Placental pericyte (primary cell): Measurements from ENCODE around the gene SNAPIN. TPM values are rescaled to one million over a fixed set of nuclear protein-coding genes. Genes with fewer than 3 reads are reported as not detected.

Source experiments
- small RNA-seq: library from RNA; depleted of rRNA; stranded (forward); fragments of <200 nt; gene quantifications from one replicate; pipeline ENCODE3, GENCODE V24; 2012; ENCODE audit warnings: low replicate concordance
- total RNA-seq: library from RNA; depleted of rRNA; stranded (reverse); fragments of >200 nt; gene quantifications from 2 replicates; pipeline ENCODE4 v1.2.3, GENCODE V29; 2012

The SNAPIN gene
- 38.3 and 60.7 TPM in 2 replicates for total RNA-seq

GRCh38 chr1:153658400-153659174, at the start of gene SNAPIN:
Gene SNAPIN (plus strand): TSS chr1:153658703. CDS start chr1:153658744, 41 bp downstream.

GRCh38 chr1:153612755-153613331, 45.7 kb upstream of the SNAPIN start, which contains the start of gene S100A16:
Gene S100A16 (minus strand): TSS chr1:153613137. CDS start chr1:153608151, 4,986 bp downstream.

GRCh38 chr1:153616144-153616916, 42.2 kb upstream of the SNAPIN start, which contains the start of gene S100A14:
Gene S100A14 (minus strand): TSS chr1:153616325. CDS start chr1:153615858, 467 bp downstream.

GRCh38 chr1:153626904-153627714, 31.4 kb upstream of the SNAPIN start, which contains the start of gene S100A13:
Gene S100A13 (minus strand): TSS chr1:153627505. CDS start chr1:153626472, 1,033 bp downstream.

GRCh38 chr1:153627715-153628626, 30.5 kb upstream of the SNAPIN start, which contains the start of gene S100A1:
Gene S100A1 (plus strand): TSS chr1:153628434. CDS start chr1:153630522, 2,088 bp downstream.

GRCh38 chr1:153633754-153634665, 24.5 kb upstream of the SNAPIN start, which contains the start of gene CHTOP:
Gene CHTOP (plus strand): TSS chr1:153634066. CDS start chr1:153636589, 2,523 bp downstream.

GRCh38 chr1:153670859-153671627, 12.5 kb downstream of the SNAPIN start, which contains the start of gene ILF2:
Gene ILF2 (minus strand): TSS chr1:153670993. CDS start chr1:153670922, 71 bp downstream.

GRCh38 chr1:153678519-153679336, 20.2 kb downstream of the SNAPIN start, which contains the start of gene NPR1:
Gene NPR1 (plus strand): TSS chr1:153678688. CDS start chr1:153679109, 421 bp downstream.

Small RNAs within 50 kb of the gene (small RNA-seq; reads per million reads assigned to genes)
- gene MIR8083 (not detected), gene RN7SL372P (not detected)

Other genes starting within 250 kb of the SNAPIN start
- not detected in 2 replicates for gene S100A7A, start 242.2 kb upstream of the SNAPIN start, total RNA-seq
- gene S100A7, start 198.1 kb upstream of the SNAPIN start, total RNA-seq = not detected in 2 replicates
- gene S100A6, start 122.7 kb upstream of the SNAPIN start, total RNA-seq = 353 and 608 TPM in 2 replicates
- gene S100A5, start 117.8 kb upstream of the SNAPIN start, total RNA-seq = 1.1 TPM in 1 of 2 replicates, not detected in the other
- 77.0 and 337 TPM in 2 replicates for gene S100A4, start 112.9 kb upstream of the SNAPIN start, total RNA-seq
- 2.4 and 14.2 TPM in 2 replicates for gene S100A3, start 109.4 kb upstream of the SNAPIN start, total RNA-seq
- gene S100A2, start 92.9 kb upstream of the SNAPIN start, total RNA-seq = 1.1 and 2.1 TPM in 2 replicates
- gene S100A16, start 45.6 kb upstream of the SNAPIN start, total RNA-seq = 83.8 and 558 TPM in 2 replicates
- not detected in 2 replicates for gene S100A14, start 42.4 kb upstream of the SNAPIN start, total RNA-seq
- 40.3 and 68.0 TPM in 2 replicates for gene S100A13, start 31.2 kb upstream of the SNAPIN start, total RNA-seq
- 0.14 and 0.44 TPM in 2 replicates for gene S100A1, start 30.3 kb upstream of the SNAPIN start, total RNA-seq
- 35.7 and 51.0 TPM in 2 replicates for gene CHTOP, start 24.6 kb upstream of the SNAPIN start, total RNA-seq
- 231 and 270 TPM in 2 replicates for gene ILF2, start 12.3 kb downstream of the SNAPIN start, total RNA-seq
- 0.14 and 0.88 TPM in 2 replicates for gene NPR1, start 20.0 kb downstream of the SNAPIN start, total RNA-seq
- 51.6 and 51.8 TPM in 2 replicates for gene INTS3, start 69.3 kb downstream of the SNAPIN start, total RNA-seq
- gene SLC27A3, start 116.7 kb downstream of the SNAPIN start, total RNA-seq = 6.7 and 15.3 TPM in 2 replicates